OCI-LY3 (cell line): ENCODE measurements around the gene SPDEF.

Experiments used
- EZH2phosphoT487 ChIP-seq: fragments of 200-600 bp; shearing (Covaris generic); IDR thresholded peaks from 2 replicates; pipeline ENCODE4 v1.6.1; 2018; ENCODE audit warnings: antibody characterized with exemption, mixed run types, low read depth
- TF ChIP-seq, protein P1 (sequence below): fragments of 200-600, 300-600 bp; sonication (generic); IDR thresholded peaks from 2 replicates; pipeline ENCODE4 v1.5.1; 2014; ENCODE audit warnings: antibody characterized with exemption, low read length, low read depth

GRCh38 chr6:34569361-34569973 is 13.3 kb upstream of the SPDEF start:
- TF ChIP-seq, protein P1, sequence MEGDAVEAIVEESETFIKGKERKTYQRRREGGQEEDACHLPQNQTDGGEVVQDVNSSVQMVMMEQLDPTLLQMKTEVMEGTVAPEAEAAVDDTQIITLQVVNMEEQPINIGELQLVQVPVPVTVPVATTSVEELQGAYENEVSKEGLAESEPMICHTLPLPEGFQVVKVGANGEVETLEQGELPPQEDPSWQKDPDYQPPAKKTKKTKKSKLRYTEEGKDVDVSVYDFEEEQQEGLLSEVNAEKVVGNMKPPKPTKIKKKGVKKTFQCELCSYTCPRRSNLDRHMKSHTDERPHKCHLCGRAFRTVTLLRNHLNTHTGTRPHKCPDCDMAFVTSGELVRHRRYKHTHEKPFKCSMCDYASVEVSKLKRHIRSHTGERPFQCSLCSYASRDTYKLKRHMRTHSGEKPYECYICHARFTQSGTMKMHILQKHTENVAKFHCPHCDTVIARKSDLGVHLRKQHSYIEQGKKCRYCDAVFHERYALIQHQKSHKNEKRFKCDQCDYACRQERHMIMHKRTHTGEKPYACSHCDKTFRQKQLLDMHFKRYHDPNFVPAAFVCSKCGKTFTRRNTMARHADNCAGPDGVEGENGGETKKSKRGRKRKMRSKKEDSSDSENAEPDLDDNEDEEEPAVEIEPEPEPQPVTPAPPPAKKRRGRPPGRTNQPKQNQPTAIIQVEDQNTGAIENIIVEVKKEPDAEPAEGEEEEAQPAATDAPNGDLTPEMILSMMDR = no peak
- no peak for TF ChIP-seq EZH2phosphoT487
